ENCODE measurements around the gene PDE3B.

GRCh38 chr11:14861680-14862079 lies 218.1 kb downstream of the PDE3B start:
- TF ChIP-seq CTCF (IDR thresholded peaks at IDR 0.05; ENCODE audit: insufficient read depth, low read length) (no peak), SPI1 (IDR thresholded peaks at IDR 0.05; ENCODE audit: borderline replicate concordance, low read depth) (no peak)

Measured in HL-60 (cell line).